ENCODE measurements around the gene EMILIN3. TPM values are rescaled to one million over a fixed set of nuclear protein-coding genes. Genes with fewer than 3 reads are reported as not detected.

EMILIN3 gene, protein sequence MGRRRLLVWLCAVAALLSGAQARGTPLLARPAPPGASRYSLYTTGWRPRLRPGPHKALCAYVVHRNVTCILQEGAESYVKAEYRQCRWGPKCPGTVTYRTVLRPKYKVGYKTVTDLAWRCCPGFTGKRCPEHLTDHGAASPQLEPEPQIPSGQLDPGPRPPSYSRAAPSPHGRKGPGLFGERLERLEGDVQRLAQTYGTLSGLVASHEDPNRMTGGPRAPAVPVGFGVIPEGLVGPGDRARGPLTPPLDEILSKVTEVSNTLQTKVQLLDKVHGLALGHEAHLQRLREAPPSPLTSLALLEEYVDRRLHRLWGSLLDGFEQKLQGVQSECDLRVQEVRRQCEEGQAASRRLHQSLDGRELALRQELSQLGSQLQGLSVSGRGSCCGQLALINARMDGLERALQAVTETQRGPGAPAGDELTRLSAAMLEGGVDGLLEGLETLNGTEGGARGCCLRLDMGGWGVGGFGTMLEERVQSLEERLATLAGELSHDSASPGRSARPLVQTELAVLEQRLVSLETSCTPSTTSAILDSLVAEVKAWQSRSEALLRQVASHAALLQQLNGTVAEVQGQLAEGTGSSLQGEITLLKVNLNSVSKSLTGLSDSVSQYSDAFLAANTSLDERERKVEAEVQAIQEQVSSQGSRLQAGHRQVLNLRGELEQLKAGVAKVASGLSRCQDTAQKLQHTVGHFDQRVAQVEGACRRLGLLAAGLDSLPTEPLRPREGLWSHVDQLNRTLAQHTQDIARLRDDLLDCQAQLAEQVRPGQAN
- 0.06 and 0.20 TPM in 2 replicates for polyA plus RNA-seq (2011; rRNA removed)
- polyA plus RNA-seq (2012; cell fraction: cytosol; rRNA removed), result 0.40 and 0.67 TPM in 2 replicates
- 0.94 and 1.1 TPM in 2 replicates for polyA plus RNA-seq (2012; cell fraction: nucleus; rRNA removed)
- 0.58 to 0.66 TPM (median 0.62 TPM) in 3 replicates for polyA plus RNA-seq (2017; fragmentation: RNase III; extraction: RNeasy Plus Mini Kit Qiagen cat#74134 plus additional on column Dnase treatment)
- polyA minus RNA-seq (2011; rRNA and poly(A)+ RNA removed), result 0.21 and 0.34 TPM in 2 replicates

DNA sequence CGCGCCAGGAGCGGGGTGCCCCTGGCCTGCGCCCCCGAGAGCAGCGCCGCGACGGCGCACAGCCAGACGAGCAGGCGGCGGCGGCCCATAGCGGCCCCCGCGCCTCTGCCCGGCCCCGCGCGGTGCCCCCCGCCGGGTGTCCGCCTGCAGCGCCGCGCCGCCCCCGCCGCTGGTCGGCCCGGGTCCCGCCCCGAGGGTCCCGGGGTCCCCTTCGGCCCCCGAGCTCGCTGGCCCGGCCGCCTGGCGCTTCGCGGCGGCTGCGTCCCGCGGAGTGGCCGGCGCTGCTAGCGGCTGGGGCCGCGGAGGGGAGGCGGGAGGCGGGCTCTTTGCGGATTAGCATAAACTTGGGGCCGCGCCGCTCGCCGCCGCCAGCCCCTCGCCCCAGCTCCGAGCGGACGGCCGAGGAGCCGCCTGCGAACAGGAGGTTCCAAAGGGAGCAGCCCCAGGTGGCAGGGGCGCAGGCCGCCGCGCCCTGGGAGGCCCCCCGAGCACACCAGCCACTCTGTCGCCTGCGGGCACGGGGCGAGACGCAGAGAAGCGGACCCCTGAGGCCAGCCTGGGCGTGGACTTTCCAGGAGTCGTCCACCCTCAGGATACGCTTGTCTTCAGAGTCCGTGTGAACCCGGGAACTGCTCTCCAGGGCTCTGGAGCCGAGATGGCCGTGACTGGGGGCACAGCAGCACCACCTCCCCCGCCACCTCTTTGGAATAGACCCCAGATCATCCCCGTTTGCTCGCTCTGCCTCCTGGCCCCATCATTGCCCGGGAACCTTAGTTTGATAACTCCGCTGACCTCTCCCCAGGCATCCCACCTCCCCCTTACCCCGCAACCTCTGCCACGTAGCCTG, at the start of gene EMILIN3:
Gene EMILIN3 (minus strand): TSS at position 273 of the 847 bp plus-strand sequence. CDS start 184 bp downstream, at position 89.
- FAIRE-seq, result no peak
- H3K4me1 ChIP-seq, result peaks cover 4% of the 10 kb centered on the region; the same call in 1 of the 3 replicates
- peak within 1 kb of the TSS; percentile 88 for H3K4me2 ChIP-seq
- TF ChIP-seq CHD4 (IDR thresholded peaks at IDR 0.05; ENCODE audit: borderline replicate concordance) (no peak), EHF (CRISPR knock-in tag; IDR thresholded peaks at IDR 0.05) (no peak), MAZ (IDR thresholded peaks at IDR 0.05; ENCODE audit: borderline replicate concordance, low read depth, low read length) (no peak), GATA3 (IDR thresholded peaks at IDR 0.05; ENCODE audit: borderline replicate concordance) (no peak), SMC3 (IDR thresholded peaks at IDR 0.05) (no peak), FOXS1 (CRISPR knock-in tag; IDR thresholded peaks at IDR 0.05) (no peak), HDAC2 (IDR thresholded peaks at IDR 0.05) (no peak), TP53 (CRISPR knock-in tag; IDR thresholded peaks at IDR 0.05) (no peak), RFX5 (IDR thresholded peaks at IDR 0.05) (no peak), ZSCAN20 (CRISPR knock-in tag; IDR thresholded peaks at IDR 0.05) (no peak)
- TF ChIP-seq, protein P1, sequence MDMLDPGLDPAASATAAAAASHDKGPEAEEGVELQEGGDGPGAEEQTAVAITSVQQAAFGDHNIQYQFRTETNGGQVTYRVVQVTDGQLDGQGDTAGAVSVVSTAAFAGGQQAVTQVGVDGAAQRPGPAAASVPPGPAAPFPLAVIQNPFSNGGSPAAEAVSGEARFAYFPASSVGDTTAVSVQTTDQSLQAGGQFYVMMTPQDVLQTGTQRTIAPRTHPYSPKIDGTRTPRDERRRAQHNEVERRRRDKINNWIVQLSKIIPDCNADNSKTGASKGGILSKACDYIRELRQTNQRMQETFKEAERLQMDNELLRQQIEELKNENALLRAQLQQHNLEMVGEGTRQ (IDR thresholded peaks at IDR 0.05), result no peak
- TF ChIP-seq, protein P2, sequence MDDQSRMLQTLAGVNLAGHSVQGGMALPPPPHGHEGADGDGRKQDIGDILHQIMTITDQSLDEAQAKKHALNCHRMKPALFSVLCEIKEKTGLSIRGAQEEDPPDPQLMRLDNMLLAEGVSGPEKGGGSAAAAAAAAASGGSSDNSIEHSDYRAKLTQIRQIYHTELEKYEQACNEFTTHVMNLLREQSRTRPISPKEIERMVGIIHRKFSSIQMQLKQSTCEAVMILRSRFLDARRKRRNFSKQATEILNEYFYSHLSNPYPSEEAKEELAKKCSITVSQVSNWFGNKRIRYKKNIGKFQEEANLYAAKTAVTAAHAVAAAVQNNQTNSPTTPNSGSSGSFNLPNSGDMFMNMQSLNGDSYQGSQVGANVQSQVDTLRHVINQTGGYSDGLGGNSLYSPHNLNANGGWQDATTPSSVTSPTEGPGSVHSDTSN (IDR thresholded peaks at IDR 0.05), result no peak
- TF ChIP-seq, protein P3, sequence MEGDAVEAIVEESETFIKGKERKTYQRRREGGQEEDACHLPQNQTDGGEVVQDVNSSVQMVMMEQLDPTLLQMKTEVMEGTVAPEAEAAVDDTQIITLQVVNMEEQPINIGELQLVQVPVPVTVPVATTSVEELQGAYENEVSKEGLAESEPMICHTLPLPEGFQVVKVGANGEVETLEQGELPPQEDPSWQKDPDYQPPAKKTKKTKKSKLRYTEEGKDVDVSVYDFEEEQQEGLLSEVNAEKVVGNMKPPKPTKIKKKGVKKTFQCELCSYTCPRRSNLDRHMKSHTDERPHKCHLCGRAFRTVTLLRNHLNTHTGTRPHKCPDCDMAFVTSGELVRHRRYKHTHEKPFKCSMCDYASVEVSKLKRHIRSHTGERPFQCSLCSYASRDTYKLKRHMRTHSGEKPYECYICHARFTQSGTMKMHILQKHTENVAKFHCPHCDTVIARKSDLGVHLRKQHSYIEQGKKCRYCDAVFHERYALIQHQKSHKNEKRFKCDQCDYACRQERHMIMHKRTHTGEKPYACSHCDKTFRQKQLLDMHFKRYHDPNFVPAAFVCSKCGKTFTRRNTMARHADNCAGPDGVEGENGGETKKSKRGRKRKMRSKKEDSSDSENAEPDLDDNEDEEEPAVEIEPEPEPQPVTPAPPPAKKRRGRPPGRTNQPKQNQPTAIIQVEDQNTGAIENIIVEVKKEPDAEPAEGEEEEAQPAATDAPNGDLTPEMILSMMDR (IDR thresholded peaks at IDR 0.05), result no peak
- H3K9me3 ChIP-seq, result no peaks in the 10 kb centered on the region
- ChIA-PET POLR2A (no interaction called here), CTCF (no interaction called here)
- peak within 1 kb of the TSS in 1 of 2 experiments; percentile 81; a peak in 3 of 6 replicates for H3K27ac ChIP-seq
- ATAC-seq, result 0 out of 6 replicates have a peak, but pooled peaks of 1 of the 2 experiments have one; percentile 9
- DNase-seq (ENCODE audit: low read depth in 1 of 2, low spot score in 1 of 2), result no peak
- 49% methylated on average over 18 of the region's 93 CpGs for WGBS (ENCODE audit: missing lambda C conversion rate)
- H3K4me3 ChIP-seq, result peak within 1 kb of the TSS; percentile 48

DNA sequence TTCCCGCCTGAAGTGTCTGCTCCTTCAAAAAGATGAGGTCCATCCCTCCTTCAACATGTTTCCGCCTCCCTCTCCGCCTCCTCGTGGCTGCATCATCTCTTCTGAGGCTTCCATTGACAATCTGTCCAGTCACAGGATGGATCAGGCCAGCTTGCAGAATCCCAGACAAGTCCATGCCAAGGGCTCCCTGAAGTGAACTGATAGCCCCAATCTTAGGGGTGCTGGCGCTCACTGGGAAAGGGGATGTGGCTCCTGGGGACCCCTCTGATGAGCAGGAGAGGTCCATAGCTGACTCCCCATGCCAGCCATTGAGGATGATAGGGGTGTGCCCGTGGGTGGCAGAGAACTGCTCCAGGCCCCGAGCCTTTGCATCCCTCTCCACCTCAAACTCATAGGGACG, 48.6 kb upstream of the EMILIN3 start:
- no peak for ATAC-seq
- DNase-seq (ENCODE audit: low read depth in 1 of 2, low spot score in 1 of 2), result no peak
- 91% methylated on average over 8 of the region's 8 CpGs for WGBS (ENCODE audit: missing lambda C conversion rate)
- ChIA-PET POLR2A (no interaction called here), CTCF (interaction anchor here (2.3 kb wide), 1 partner anchor 10 kb away, joined by 9 read pairs; no protein-coding TSS in a partner anchor)
- Histone ChIP-seq H3K27ac (no peak overlapping the region), H3K4me2 (no peak overlapping the region), H3K9me3 (no peaks in the 10 kb centered on the region), H3K4me3 (no peak overlapping the region), H3K4me1 (no peaks in the 10 kb centered on the region)
- no peak for FAIRE-seq
- TF ChIP-seq, protein P4, sequence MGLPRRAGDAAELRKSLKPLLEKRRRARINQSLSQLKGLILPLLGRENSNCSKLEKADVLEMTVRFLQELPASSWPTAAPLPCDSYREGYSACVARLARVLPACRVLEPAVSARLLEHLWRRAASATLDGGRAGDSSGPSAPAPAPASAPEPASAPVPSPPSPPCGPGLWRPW (IDR thresholded peaks at IDR 0.05), result no peak
- TF ChIP-seq, protein P5, sequence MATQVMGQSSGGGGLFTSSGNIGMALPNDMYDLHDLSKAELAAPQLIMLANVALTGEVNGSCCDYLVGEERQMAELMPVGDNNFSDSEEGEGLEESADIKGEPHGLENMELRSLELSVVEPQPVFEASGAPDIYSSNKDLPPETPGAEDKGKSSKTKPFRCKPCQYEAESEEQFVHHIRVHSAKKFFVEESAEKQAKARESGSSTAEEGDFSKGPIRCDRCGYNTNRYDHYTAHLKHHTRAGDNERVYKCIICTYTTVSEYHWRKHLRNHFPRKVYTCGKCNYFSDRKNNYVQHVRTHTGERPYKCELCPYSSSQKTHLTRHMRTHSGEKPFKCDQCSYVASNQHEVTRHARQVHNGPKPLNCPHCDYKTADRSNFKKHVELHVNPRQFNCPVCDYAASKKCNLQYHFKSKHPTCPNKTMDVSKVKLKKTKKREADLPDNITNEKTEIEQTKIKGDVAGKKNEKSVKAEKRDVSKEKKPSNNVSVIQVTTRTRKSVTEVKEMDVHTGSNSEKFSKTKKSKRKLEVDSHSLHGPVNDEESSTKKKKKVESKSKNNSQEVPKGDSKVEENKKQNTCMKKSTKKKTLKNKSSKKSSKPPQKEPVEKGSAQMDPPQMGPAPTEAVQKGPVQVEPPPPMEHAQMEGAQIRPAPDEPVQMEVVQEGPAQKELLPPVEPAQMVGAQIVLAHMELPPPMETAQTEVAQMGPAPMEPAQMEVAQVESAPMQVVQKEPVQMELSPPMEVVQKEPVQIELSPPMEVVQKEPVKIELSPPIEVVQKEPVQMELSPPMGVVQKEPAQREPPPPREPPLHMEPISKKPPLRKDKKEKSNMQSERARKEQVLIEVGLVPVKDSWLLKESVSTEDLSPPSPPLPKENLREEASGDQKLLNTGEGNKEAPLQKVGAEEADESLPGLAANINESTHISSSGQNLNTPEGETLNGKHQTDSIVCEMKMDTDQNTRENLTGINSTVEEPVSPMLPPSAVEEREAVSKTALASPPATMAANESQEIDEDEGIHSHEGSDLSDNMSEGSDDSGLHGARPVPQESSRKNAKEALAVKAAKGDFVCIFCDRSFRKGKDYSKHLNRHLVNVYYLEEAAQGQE (IDR thresholded peaks at IDR 0.05), result no peak
- TF ChIP-seq, protein P6, sequence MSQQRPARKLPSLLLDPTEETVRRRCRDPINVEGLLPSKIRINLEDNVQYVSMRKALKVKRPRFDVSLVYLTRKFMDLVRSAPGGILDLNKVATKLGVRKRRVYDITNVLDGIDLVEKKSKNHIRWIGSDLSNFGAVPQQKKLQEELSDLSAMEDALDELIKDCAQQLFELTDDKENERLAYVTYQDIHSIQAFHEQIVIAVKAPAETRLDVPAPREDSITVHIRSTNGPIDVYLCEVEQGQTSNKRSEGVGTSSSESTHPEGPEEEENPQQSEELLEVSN (IDR thresholded peaks at IDR 0.05; ENCODE audit: borderline replicate concordance, low read depth), result no peak
- TF ChIP-seq ZFP36 (IDR thresholded peaks at IDR 0.05; ENCODE audit: borderline replicate concordance, partially characterized antibody), result no peak
- TF ChIP-seq BHLHE40 (IDR thresholded peaks at IDR 0.05; ENCODE audit: low read depth, low read length), result no peak
- no peak for TF ChIP-seq EP300 (IDR thresholded peaks at IDR 0.05)
- TF ChIP-seq, protein P7, sequence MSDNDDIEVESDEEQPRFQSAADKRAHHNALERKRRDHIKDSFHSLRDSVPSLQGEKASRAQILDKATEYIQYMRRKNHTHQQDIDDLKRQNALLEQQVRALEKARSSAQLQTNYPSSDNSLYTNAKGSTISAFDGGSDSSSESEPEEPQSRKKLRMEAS (IDR thresholded peaks at IDR 0.05), result no peak
- TF ChIP-seq, protein P1 (IDR thresholded peaks at IDR 0.05), result no peak
- TF ChIP-seq SMC3 (IDR thresholded peaks at IDR 0.05), result no peak
- TF ChIP-seq PHF8 (IDR thresholded peaks at IDR 0.05; ENCODE audit: borderline replicate concordance, low read depth), result no peak
